NB4 (cell line): ENCODE results near the gene KCTD5.

Experiments used
- MYC ChIP-seq: IDR thresholded peaks from 2 replicates; pipeline ENCODE4 v1.6.1; 2011; ENCODE audit warnings: low read depth, low read length
- POLR2A ChIP-seq: IDR thresholded peaks from 2 replicates; pipeline ENCODE4 v1.6.1; 2011; ENCODE audit warnings: mild to moderate bottlenecking; ENCODE audit not compliant: insufficient read length; ENCODE audit errors: extremely low read depth
- TF ChIP-seq, protein P1 (sequence below): IDR thresholded peaks from one replicate; pipeline ENCODE4 v1.5.1; 2012; ENCODE audit warnings: low read depth, low read length
- TF ChIP-seq, protein P2 (sequence below): IDR thresholded peaks from 2 replicates; pipeline ENCODE4 v1.6.1; 2011; ENCODE audit warnings: low read depth, low read length

DNA sequence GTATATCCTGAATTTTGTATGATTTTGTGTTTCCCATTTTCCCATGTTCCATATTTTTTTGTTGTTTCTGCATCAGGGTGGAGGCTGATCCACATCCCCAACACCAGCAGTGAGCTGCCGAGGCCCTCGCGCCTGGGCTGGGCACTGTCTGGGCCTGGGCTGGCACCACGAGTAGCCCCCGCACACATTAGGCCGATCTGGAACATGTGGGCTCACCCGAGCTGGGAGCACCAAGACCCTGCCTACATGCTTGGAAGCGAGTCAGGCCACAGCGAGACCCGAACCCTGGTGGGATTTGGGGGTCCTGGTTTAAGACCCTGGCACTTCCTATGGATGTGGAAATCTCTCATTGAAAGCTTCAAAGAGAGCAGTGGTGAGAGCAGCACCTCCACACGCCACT lies 8.5 kb downstream of the KCTD5 start:
- TF ChIP-seq, protein P1, sequence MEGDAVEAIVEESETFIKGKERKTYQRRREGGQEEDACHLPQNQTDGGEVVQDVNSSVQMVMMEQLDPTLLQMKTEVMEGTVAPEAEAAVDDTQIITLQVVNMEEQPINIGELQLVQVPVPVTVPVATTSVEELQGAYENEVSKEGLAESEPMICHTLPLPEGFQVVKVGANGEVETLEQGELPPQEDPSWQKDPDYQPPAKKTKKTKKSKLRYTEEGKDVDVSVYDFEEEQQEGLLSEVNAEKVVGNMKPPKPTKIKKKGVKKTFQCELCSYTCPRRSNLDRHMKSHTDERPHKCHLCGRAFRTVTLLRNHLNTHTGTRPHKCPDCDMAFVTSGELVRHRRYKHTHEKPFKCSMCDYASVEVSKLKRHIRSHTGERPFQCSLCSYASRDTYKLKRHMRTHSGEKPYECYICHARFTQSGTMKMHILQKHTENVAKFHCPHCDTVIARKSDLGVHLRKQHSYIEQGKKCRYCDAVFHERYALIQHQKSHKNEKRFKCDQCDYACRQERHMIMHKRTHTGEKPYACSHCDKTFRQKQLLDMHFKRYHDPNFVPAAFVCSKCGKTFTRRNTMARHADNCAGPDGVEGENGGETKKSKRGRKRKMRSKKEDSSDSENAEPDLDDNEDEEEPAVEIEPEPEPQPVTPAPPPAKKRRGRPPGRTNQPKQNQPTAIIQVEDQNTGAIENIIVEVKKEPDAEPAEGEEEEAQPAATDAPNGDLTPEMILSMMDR: no peak
- TF ChIP-seq POLR2A (no peak), MYC (no peak)
- TF ChIP-seq, protein P2, sequence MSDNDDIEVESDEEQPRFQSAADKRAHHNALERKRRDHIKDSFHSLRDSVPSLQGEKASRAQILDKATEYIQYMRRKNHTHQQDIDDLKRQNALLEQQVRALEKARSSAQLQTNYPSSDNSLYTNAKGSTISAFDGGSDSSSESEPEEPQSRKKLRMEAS: no peak
